PC-3 (cell line): ENCODE data around the gene TP53I11.

ENCODE experiments used
- CTCF ChIP-seq: fragments of 300-600 bp; sonication (generic); conservative IDR thresholded peaks from 2 replicates; pipeline ENCODE4 v1.5.1; 2017; ENCODE audit warnings: antibody characterized with exemption, low read depth, mild to moderate bottlenecking, low read length
- EZH2 ChIP-seq: fragments of 300-600 bp; sonication (generic); IDR thresholded peaks from one replicate; pipeline ENCODE4 v1.6.1; 2017; ENCODE audit warnings: antibody characterized with exemption, mild to moderate bottlenecking, low read length; ENCODE audit not compliant: unreplicated experiment

- no peak for TF ChIP-seq CTCF
- TF ChIP-seq EZH2: no peak
Observed at GRCh38 chr11:44968510-44968909, 17.8 kb upstream of the TP53I11 start.
